Measurements from ENCODE around the gene DBX2. TPM values are rescaled to one million over a fixed set of nuclear protein-coding genes. Genes with fewer than 3 reads are reported as not detected.
"Not testable (repeated sequence)": the region's sequence is repeated elsewhere in the genome, so short reads cannot be mapped to it uniquely, and the experiment has no call there.

Gene DBX2
- total RNA-seq, 1 donor from 2014 or later = 1.6 TPM

GRCh38 chr12:45008211-45008610 lies 42.7 kb downstream of the DBX2 start:
- DNase-seq = no peak

GRCh38 chr12:44999355-44999754 lies 51.5 kb downstream of the DBX2 start:
- no peak for DNase-seq

- DNase-seq = no peak
Observed at GRCh38 chr12:44993161-44993560, 57.7 kb downstream of the DBX2 start.

GRCh38 chr12:44984863-44985262 lies 66.0 kb downstream of the DBX2 start:
- DNase-seq = not testable (repeated sequence)

GRCh38 chr12:44979918-44980317 lies 71.0 kb downstream of the DBX2 start:
- no peak for DNase-seq

- no peak for DNase-seq
Observed at GRCh38 chr12:44976246-44976645, 74.7 kb downstream of the DBX2 start.

- no peak for DNase-seq
Observed at GRCh38 chr12:44972746-44973421, 78.0 kb downstream of the DBX2 start.

GRCh38 chr12:44968965-44969364 lies 81.9 kb downstream of the DBX2 start:
- DNase-seq = no peak

Other genes starting within 250 kb of the DBX2 start
- gene NELL2, start 174.8 kb downstream of the DBX2 start, total RNA-seq = 1,331 TPM
- 15.3 TPM for gene ANO6, start 165.0 kb upstream of the DBX2 start, total RNA-seq